ELR (cell line): Measurements from ENCODE around the gene MED15.
"Not testable (repeated sequence)": the region's sequence is repeated elsewhere in the genome, so short reads cannot be mapped to it uniquely, and the experiment has no call there.

Experiments
- DNase-seq: peaks from one replicate; pipeline ENCODE4 v3.0.0-alpha.2; 2015; ENCODE audit warnings: low read depth

MED15 gene

GRCh38 chr22:20507253-20508066 lies at the start of gene MED15:
Gene MED15 (plus strand): TSS chr22:20507610. CDS start chr22:20507679, 69 bp downstream.
- DNase-seq, result peak; percentile 96

- DNase-seq, result no peak
Observed at GRCh38 chr22:20458530-20459151, 48.8 kb upstream of the MED15 start.

GRCh38 chr22:20459152-20459542 lies 48.3 kb upstream of the MED15 start:
- no peak for DNase-seq

GRCh38 chr22:20459862-20460261 lies 47.5 kb upstream of the MED15 start:
- DNase-seq, result no peak

GRCh38 chr22:20463324-20464095 lies 43.9 kb upstream of the MED15 start:
- DNase-seq, result no peak

GRCh38 chr22:20464096-20464614 lies 43.3 kb upstream of the MED15 start:
- no peak for DNase-seq

- DNase-seq, result no peak
Observed at GRCh38 chr22:20464912-20465758, 42.3 kb upstream of the MED15 start.

GRCh38 chr22:20465759-20466077 lies 41.7 kb upstream of the MED15 start:
- no peak for DNase-seq

GRCh38 chr22:20466659-20467379 lies 40.6 kb upstream of the MED15 start:
- no peak for DNase-seq

- no peak for DNase-seq
Observed at GRCh38 chr22:20469110-20469868, 38.1 kb upstream of the MED15 start.

- not testable (repeated sequence) for DNase-seq
Observed at GRCh38 chr22:20470525-20470924, 36.9 kb upstream of the MED15 start.

GRCh38 chr22:20471126-20471833 lies 36.1 kb upstream of the MED15 start:
- DNase-seq, result no peak

- no peak for DNase-seq
Observed at GRCh38 chr22:20472629-20473442, 34.6 kb upstream of the MED15 start.

- no peak for DNase-seq
Observed at GRCh38 chr22:20475115-20475436, 32.3 kb upstream of the MED15 start.

- DNase-seq, result not testable (repeated sequence)
Observed at GRCh38 chr22:20475569-20475968, 31.8 kb upstream of the MED15 start.

GRCh38 chr22:20478059-20478458 lies 29.4 kb upstream of the MED15 start:
- not testable (repeated sequence) for DNase-seq

GRCh38 chr22:20479612-20480196 lies 27.7 kb upstream of the MED15 start:
- DNase-seq, result no peak

- not testable (repeated sequence) for DNase-seq
Observed at GRCh38 chr22:20483143-20483506, 24.3 kb upstream of the MED15 start.

GRCh38 chr22:20483771-20484170 lies 23.6 kb upstream of the MED15 start:
- no peak for DNase-seq
